ENCODE results near the gene SLC35C1.
"Not testable (repeated sequence)": the region's sequence is repeated elsewhere in the genome, so short reads cannot be mapped to it uniquely, and the experiment has no call there.

Gene SLC35C1

DNA sequence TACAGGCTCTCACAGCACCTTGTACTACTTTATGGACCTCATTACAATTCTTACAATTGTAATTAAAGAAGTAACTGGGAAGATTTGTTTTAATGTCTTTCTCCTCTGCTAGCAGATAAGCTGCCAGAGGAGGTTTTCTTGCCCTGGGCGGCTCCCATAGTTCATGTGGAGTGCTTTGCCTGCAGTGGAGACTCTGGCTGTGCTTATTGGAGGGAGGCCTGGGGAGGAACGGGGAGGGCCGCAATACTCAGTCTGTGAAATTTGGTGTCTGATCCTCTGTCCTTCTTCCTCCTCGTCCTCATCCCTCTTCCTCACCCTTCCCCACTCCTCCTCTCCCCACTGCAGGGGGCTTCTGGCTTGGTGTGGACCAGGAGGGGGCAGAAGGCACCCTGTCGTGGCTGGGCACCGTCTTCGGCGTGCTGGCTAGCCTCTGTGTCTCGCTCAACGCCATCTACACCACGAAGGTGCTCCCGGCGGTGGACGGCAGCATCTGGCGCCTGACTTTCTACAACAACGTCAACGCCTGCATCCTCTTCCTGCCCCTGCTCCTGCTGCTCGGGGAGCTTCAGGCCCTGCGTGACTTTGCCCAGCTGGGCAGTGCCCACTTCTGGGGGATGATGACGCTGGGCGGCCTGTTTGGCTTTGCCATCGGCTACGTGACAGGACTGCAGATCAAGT is 5.6 kb downstream of the SLC35C1 start:
- DNase-seq (ENCODE audit: low spot score), result no peak

DNA sequence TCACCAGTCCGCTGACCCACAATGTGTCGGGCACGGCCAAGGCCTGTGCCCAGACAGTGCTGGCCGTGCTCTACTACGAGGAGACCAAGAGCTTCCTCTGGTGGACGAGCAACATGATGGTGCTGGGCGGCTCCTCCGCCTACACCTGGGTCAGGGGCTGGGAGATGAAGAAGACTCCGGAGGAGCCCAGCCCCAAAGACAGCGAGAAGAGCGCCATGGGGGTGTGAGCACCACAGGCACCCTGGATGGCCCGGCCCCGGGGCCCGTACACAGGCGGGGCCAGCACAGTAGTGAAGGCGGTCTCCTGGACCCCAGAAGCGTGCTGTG is 6.1 kb downstream of the SLC35C1 start:
- no peak for DNase-seq (ENCODE audit: low spot score)

DNA sequence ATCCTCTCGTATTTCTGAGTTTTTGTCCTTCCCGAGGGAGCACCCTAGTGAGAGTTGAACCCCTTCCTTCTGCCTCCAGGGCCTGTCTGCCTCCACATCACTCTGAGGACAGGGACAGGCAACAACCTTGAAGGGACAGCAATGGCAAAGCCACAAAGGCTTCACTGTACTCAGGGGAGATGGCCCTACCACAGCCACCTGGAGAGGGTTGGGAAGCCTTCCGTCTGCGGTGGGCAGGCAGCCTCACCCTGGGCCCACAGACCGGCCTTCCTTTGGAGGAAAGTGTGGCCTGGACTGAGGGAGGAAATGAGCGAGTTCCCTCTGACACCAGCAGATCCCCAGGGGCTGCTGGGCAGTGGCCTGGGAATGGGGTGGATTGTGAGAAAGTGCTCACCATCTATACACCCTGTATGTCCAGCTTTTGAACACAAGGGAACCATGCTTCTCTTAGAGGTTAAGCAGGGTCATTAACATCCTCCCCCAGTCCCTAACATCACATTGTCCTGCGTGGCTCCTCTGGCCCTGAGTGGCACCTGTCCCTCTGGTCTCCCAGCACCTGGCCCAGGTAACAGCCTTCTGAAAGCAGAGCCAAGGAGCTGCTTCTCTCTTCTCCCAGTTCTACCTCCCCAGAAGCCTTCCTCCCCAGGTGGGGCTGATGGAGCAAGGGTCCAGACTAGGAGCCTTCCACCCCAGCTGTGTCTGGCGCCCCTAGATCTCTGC is 6.8 kb downstream of the SLC35C1 start:
- DNase-seq (ENCODE audit: low spot score), result no peak

- DNase-seq (ENCODE audit: low spot score), result no peak
These were observed 7.9 kb downstream of the SLC35C1 start for GRCh38 chr11:45812581-45813548.

- DNase-seq (ENCODE audit: low spot score), result peak; percentile 56
These were observed 10.8 kb downstream of the SLC35C1 start for GRCh38 chr11:45815747-45816146.

GRCh38 chr11:45816614-45817013 is 11.7 kb downstream of the SLC35C1 start:
- DNase-seq (ENCODE audit: low spot score), result no peak

- DNase-seq (ENCODE audit: low spot score), result no peak
These were observed 12.2 kb downstream of the SLC35C1 start for GRCh38 chr11:45817191-45817590.

GRCh38 chr11:45818961-45819605 is 14.1 kb downstream of the SLC35C1 start:
- no peak for DNase-seq (ENCODE audit: low spot score)

DNA sequence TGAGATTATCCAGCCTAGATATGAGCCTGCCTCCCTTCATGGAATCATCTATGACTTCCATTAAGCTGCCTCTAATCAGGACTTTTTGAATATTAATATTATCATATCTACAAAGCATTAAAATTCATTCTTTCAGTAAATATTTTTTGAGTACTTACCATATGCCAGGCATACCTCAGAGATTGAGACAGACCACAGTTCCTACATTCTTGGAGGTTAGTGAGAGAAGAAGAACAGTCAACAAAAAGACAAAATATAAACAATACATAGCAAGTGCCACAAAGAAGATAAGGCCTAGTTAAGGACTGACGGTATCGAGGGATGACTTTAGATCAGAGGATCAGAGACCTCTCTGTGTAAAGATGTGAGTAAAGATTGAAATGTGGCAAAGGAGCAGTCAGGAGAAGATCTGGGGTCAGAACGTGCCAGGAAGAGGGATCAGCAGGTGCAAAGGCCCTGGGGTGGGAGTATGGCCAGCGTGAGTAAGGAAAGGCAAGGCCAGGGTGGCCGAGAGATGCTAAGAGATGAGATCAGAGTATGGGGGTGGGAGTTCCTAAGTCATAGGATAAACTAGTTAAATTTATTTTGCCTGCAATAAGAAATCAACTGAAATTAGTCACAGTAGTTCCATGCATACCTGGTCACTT is 15.4 kb downstream of the SLC35C1 start:
- no peak for DNase-seq (ENCODE audit: low spot score)

DNA sequence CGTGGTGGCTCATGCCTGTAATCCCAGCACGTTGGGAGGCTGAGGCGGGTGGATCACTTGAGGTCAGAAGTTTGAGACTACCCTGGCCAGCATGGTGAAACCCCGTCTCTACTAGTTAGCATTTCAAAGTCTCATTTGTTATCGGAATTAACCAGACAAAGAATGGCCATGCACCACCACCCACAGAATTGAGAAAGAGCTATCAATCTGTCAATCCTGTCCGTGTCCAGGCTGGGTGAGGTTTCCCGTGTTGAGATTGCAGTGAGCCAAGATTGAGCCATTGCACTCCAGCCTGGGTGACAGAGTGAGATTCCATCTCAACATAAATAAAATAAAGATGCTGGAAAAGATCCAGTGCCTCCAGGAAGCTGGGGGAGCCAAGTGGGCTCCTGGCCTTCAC is 21.5 kb downstream of the SLC35C1 start:
- not testable (repeated sequence) for DNase-seq (ENCODE audit: low spot score)

DNA sequence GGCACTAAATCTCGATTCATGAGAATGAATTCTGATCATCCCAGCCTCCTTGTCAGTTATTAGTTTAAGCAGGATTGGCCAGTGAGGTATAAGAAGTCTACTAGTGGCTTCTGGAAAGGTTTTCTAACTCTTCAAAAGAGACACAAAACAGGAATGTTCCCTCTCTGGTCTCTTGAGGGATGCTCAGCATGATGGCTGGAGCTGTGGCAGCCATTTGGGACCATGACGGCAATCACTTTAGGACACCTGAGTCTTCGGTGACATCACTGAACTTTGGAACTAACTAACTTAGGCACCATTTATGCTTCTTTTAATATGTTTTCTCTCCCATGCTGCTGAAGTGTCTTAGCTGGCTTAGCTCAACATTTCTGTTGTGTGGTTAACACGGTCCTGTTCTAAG is 22.2 kb downstream of the SLC35C1 start:
- no peak for DNase-seq (ENCODE audit: low spot score)

GRCh38 chr11:45828996-45829395 is 24.0 kb downstream of the SLC35C1 start:
- no peak for DNase-seq (ENCODE audit: low spot score)

DNA sequence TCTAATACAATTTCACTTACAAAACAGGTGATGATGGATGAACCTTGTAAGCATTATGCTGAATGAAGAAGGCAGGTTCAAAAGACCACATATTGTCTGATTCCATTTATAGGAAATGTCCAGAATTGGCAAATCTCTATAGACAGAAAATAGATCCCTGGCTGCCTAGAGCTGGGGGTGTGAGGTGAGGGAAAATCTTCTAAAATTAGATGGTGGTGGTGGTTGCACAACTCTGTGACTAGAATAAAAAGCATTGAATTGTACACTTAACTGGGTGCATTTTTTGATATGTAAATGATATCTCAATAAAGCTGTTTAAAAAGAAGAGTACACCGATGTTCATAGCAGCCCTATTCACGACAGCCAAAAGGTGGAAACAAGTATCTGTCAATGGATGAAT is 25.6 kb downstream of the SLC35C1 start:
- no peak for DNase-seq (ENCODE audit: low spot score)

- DNase-seq (ENCODE audit: low spot score), result no peak
These were observed 28.0 kb downstream of the SLC35C1 start for GRCh38 chr11:45832811-45833441.

DNA sequence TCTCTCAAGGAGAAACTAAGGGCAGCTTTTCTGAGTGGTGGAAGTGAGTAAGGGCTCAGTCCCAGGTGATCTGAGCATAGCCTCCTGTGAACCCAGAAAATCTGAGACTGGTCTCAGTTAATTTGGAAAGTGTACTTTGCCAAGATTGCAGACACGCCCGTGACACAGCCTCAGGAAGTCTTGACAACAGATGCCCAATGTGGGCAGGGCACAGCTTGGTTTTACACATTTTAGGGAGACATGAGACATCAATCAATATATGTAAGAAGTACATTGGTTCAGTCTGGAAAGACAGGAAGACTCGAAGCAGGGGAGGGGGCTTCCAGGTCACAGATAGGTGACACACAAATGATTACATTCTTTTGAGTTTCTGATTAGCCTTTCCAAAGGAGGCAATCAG is 28.8 kb downstream of the SLC35C1 start:
- DNase-seq (ENCODE audit: low spot score), result no peak

DNA sequence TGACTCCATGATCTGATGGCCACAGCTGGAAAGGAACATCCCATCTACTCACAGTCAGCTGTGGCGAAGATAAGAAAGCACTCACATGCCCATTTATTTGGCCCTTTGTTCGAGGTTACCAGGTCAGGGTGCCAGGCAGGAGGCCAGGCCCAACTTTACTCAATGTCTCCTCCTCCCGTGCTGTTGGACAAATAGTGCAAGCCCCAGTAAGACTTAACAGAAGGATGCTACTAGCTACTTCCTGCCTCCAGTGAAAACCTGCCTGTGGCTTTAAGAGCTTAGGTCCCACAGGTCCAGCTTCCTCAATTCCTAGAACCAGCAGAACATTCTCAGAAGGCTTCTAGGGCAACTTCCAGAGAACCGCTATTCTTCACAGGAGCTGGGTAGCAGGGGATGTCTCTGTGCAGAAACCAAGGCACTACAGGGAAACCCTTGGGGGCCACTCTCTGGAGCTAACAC is 29.4 kb downstream of the SLC35C1 start:
- no peak for DNase-seq (ENCODE audit: low spot score)

- no peak for DNase-seq (ENCODE audit: low spot score)
These were observed 34.3 kb downstream of the SLC35C1 start for GRCh38 chr11:45839204-45839603.

DNA sequence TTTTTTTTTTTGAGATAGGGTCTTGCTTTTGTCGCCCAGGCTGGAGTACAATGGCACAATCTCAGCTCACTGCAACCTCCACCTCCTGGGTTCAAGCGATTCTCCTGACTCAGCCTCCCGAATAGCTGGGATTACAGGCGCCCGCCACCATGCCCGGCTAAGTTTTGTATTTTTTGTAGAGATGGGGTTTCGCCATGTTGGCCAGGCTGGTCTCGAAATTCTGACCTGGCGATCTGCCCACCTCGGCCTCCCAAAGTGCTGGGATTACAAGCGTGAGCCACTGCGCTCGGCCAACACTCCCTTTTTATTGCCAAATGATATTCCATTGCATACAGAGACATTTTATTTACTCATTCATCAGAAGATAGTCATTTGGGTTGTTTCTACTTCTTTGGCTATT is 35.3 kb downstream of the SLC35C1 start:
- DNase-seq (ENCODE audit: low spot score), result not testable (repeated sequence)

DNA sequence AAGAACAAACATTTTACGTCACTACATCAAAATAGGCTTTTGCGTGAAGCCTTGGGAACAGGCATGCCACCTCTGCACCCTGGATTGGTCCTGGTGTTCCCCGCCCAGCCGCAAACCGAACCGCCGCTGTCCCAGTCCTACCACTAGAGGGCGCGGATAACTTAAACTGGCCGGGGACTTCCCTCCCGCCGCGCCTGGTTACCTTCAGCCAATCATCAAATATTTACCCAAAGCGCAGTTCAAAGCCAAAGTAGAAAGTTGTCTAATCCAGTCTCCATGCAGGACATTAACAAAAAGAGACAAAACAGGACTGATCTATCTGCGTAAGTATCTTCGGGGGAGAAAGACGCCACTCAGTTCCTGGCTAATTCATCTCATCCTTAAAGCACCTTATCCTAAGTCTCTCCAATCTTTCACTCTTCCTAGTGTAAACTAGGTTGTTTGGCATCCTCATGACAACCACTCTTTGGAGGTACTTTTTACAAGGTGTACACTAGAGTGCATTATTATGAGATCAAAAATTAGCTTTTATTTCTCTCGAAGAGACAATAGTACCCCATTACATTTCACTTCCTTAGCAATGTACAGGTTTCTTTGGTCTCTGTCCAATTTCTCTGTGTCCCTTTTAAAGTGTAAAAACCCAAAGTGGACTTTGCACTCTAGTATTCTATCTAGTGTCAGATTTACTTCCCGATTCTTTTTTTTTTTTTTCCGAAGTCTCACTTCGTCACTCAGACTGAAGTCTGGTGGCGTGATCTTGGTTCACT is 38.4 kb downstream of the SLC35C1 start:
- DNase-seq (ENCODE audit: low spot score), result peak; percentile 79

Data from SK-N-DZ (cell line).